Peyer's patch (tissue), 4 donors: ENCODE measurements around the gene C1orf167. TPM values are rescaled to one million over a fixed set of nuclear protein-coding genes. Genes with fewer than 3 reads are reported as not detected.

Experiments
- DNase-seq, 3 donors: peaks; one replicate each; pipeline ENCODE4 v3.0.0-alpha.2; 2017 to 2019
- H3K27ac ChIP-seq, 4 donors: fragments of 200-600 bp; sonication (generic); one replicate each; pipeline ENCODE4 v1.5.1; 2016 to 2019
- H3K27me3 ChIP-seq, 2 donors: fragments of 200-600 bp; sonication (generic); one replicate each; pipeline ENCODE4 v1.5.1; 2019
- H3K36me3 ChIP-seq, 3 donors: fragments of 200-600 bp; sonication (generic); one replicate each; pipeline ENCODE4 v1.5.1; 2016 to 2019
- H3K4me1 ChIP-seq, 4 donors: fragments of 200-600 bp; sonication (generic); one replicate each; pipeline ENCODE4 v1.5.1; 2016 to 2019
- H3K4me3 ChIP-seq, 4 donors: fragments of 200-600 bp; sonication (generic); 1 replicate in 3 of 4; 2 replicates in 1 of 4; pipeline ENCODE4 v1.5.1; 2016 to 2019; ENCODE audit warnings: mild to moderate bottlenecking in 1 of 4
- H3K9me3 ChIP-seq, 4 donors: fragments of 200-600 bp; sonication (generic); one replicate each; pipeline ENCODE4 v1.5.1; 2016 to 2019; ENCODE audit warnings: mild to moderate bottlenecking in 1 of 4
- CTCF ChIP-seq, 6 experiments: fragments of 450-650 bp in 4 of 6; fragments of 200-600 bp in 2 of 6; sonication (generic) in 1 of 6; IDR thresholded peaks; one replicate each; pipeline ENCODE4 v1.5.1; 2017 to 2019; ENCODE audit warnings: antibody characterized with exemption in 6 of 6, mild to moderate bottlenecking in 3 of 6, moderate library complexity in 1 of 6
- POLR2A ChIP-seq, 2 donors: fragments of 450-650 bp; IDR thresholded peaks; one replicate each; pipeline ENCODE4 v1.5.1; 2017; ENCODE audit warnings: antibody characterized with exemption in 2 of 2, mild to moderate bottlenecking in 2 of 2, moderate library complexity in 2 of 2
- total RNA-seq, 4 donors: library from RNA; depleted of rRNA; stranded (reverse); fragments of >200 nt; gene quantifications; one replicate each; pipeline ENCODE4 v1.1.0, GENCODE V29; 2016

C1orf167 gene
- total RNA-seq, 4 donors from 2014 or later: not detected

- H3K27me3 ChIP-seq: no peaks in the 10 kb centered on the region
- H3K4me3 ChIP-seq: no peak overlapping the region
- H3K36me3 ChIP-seq: peaks cover 0 to 94% (median 0%) of the 10 kb centered on the region in 3 donors
- no peaks in the 10 kb centered on the region for H3K4me1 ChIP-seq
- TF ChIP-seq CTCF (IDR thresholded peaks at IDR 0.05) (no peak), POLR2A (IDR thresholded peaks at IDR 0.05) (no peak)
- no peaks in the 10 kb centered on the region for H3K9me3 ChIP-seq
- no peak overlapping the region for H3K27ac ChIP-seq
- no peak for DNase-seq
Observed at GRCh38 chr1:11822091-11822490, 60.1 kb downstream of the C1orf167 start.

DNA sequence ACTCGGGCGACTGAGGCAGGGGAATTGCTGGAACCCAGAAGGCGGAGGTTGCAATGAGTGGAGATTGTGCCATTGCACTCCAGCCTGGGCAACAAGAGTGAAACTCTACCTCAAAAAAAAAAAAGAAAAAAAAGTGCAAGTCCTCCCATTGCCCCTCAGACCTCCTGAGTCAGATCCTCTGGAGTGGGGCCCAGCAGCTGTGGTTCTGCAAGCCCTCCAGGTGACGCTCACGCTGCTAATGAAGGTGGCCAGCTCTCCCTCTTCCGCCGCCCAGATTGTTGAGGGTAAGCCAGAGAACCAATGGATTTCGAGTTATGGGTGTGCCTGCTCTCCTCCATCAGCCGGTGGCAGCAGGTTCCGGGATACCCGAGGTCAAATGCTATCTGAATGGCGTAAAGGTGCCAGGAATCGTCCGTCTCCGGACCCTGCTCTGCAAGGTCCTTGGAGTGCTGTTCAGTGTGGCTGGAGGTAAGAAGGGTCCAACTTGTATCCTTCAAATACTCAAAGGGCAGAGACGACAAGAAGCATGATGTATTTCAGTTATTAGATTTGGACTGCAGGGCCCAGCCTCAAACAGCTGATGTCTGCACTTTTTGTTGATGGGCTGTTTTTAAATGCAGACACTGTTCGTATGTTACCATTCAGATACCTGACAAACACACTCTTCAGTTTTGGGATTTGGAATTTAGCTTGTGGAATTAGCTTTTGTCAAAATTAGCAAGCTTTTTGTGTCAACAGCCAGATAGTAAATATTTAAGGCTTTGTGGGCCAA, 61.6 kb downstream of the C1orf167 start:
- DNase-seq: no peak
- peaks cover 0 to 95% (median 0%) of the 10 kb centered on the region in 3 donors for H3K36me3 ChIP-seq

DNA sequence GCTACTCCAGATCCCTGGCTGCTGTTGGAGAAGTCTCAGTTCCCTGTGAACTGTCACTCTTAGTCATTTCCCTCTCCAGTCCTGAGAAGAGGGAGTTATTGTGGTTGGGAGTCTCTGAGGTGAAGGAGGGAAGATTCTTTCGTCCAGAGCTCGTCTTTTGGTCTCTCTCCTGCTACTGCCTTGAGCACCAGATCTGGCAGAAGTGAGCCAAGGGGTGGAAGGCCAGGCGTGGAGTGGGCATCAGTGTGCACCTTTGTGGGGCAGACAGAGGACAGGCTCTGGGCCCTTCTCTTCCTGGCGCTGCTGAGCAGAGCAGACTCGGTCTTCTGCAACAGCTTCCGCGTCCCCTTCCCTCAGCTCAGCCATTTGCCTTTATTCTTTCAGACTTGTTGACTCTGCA, 63.1 kb downstream of the C1orf167 start:
- no peak overlapping the region for H3K4me3 ChIP-seq
- H3K27me3 ChIP-seq: no peaks in the 10 kb centered on the region
- DNase-seq: no peak
- H3K4me1 ChIP-seq: no peaks in the 10 kb centered on the region
- no peaks in the 10 kb centered on the region for H3K9me3 ChIP-seq
- no peak overlapping the region for H3K27ac ChIP-seq
- TF ChIP-seq CTCF (IDR thresholded peaks at IDR 0.05): no peak
- peaks cover 0 to 96% (median 0%) of the 10 kb centered on the region in 3 donors for H3K36me3 ChIP-seq

More for the DNA sequence above, 61.6 kb downstream of the C1orf167 start:
- no peak overlapping the region for H3K4me3 ChIP-seq
- H3K27me3 ChIP-seq: no peaks in the 10 kb centered on the region
- no peaks in the 10 kb centered on the region for H3K9me3 ChIP-seq
- TF ChIP-seq POLR2A (IDR thresholded peaks at IDR 0.05): no peak
- TF ChIP-seq CTCF (IDR thresholded peaks at IDR 0.05): no peak
- no peaks in the 10 kb centered on the region for H3K4me1 ChIP-seq
- no peak overlapping the region for H3K27ac ChIP-seq

DNA sequence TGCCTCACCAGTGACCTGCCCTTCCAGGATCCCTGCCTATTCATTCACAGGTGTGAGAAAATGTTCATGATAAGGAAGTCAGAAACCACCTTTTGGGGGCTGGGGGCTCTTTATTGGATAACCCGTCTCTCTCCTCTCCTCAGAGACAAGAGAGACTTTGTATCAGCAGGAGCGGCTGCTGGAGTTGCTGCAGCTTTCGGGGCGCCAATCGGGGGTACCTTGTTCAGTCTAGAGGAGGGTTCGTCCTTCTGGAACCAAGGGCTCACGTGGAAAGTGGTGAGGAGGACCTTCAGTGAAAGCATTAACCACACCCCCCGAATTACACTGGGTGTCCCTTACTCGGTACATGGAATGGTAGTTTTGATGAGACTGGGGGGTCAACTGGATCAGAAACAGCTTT, 65.0 kb downstream of the C1orf167 start:
- no peak overlapping the region for H3K27ac ChIP-seq
- no peak overlapping the region for H3K4me3 ChIP-seq
- no peak for TF ChIP-seq CTCF (IDR thresholded peaks at IDR 0.05)
- no peaks in the 10 kb centered on the region for H3K9me3 ChIP-seq
- peaks cover 0 to 99% (median 0%) of the 10 kb centered on the region in 3 donors for H3K36me3 ChIP-seq
- DNase-seq: no peak
- no peaks in the 10 kb centered on the region for H3K27me3 ChIP-seq
- no peaks in the 10 kb centered on the region for H3K4me1 ChIP-seq

DNA sequence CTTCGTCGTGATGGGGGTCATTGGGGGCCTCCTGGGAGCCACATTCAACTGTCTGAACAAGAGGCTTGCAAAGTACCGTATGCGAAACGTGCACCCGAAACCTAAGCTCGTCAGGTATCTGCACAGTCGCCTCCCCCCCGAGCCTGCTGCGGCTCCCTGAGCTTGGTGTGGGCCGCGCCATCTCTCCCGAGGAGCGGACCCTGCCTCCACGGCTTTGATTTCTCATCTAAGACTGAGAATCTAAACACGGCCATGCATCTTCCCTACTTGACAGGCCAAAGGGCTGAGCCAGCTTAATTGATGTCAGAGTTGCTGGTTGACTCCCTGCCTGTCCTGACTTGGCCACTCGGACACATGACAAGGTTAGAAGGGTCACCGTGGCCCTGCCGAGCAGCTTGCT, 66.5 kb downstream of the C1orf167 start:
- no peak for DNase-seq
- Histone ChIP-seq H3K4me3 (no peak overlapping the region), H3K4me1 (no peaks in the 10 kb centered on the region), H3K9me3 (no peaks in the 10 kb centered on the region), H3K27me3 (no peaks in the 10 kb centered on the region), H3K36me3 (peaks cover 0 to 99% (median 0%) of the 10 kb centered on the region in 3 donors), H3K27ac (no peak overlapping the region)
- TF ChIP-seq CTCF (IDR thresholded peaks at IDR 0.05): no peak
- TF ChIP-seq POLR2A (IDR thresholded peaks at IDR 0.05): no peak
